ENCODE measurements around the gene FCER2. TPM values are rescaled to one million over a fixed set of nuclear protein-coding genes. Genes with fewer than 3 reads are reported as not detected.

FCER2 gene
- total RNA-seq, 1 donor from 2014 or later: not detected

DNA sequence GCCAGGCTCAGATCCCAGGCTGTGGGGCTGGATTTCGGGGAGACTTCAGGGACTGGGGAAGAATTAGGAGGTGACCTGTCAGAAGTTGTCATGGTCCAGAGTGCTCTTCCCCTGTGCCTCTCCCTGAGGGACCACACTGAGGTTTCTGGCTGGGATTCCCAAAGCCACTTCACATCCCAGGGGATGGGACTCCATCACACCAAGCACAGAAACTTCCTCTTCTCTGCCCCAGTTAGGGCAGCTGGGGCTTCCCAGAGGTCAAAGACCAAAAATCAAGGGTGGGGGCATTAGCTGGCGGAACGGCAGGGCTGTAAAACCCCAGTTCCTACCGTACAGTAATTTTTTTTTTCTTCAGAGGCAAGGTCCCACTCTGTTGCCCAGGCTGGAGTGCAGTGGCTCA lies 7.4 kb downstream of the FCER2 start:
- no peaks in the 10 kb centered on the region for H3K9me3 Mint-ChIP-seq (ENCODE audit: unreplicated experiment)
- H3K4me3 Mint-ChIP-seq (ENCODE audit: unreplicated experiment): no peak overlapping the region
- TF ChIP-seq, protein P1, sequence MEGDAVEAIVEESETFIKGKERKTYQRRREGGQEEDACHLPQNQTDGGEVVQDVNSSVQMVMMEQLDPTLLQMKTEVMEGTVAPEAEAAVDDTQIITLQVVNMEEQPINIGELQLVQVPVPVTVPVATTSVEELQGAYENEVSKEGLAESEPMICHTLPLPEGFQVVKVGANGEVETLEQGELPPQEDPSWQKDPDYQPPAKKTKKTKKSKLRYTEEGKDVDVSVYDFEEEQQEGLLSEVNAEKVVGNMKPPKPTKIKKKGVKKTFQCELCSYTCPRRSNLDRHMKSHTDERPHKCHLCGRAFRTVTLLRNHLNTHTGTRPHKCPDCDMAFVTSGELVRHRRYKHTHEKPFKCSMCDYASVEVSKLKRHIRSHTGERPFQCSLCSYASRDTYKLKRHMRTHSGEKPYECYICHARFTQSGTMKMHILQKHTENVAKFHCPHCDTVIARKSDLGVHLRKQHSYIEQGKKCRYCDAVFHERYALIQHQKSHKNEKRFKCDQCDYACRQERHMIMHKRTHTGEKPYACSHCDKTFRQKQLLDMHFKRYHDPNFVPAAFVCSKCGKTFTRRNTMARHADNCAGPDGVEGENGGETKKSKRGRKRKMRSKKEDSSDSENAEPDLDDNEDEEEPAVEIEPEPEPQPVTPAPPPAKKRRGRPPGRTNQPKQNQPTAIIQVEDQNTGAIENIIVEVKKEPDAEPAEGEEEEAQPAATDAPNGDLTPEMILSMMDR (IDR thresholded peaks at IDR 0.05): no peak
- no peaks in the 10 kb centered on the region for H3K4me1 Mint-ChIP-seq (ENCODE audit: unreplicated experiment)
- H3K27ac Mint-ChIP-seq (ENCODE audit: unreplicated experiment): no peak overlapping the region
- DNase-seq (ENCODE audit: extremely low spot score, unreplicated experiment): no peak
- peaks cover 2% of the 10 kb centered on the region for H3K27me3 Mint-ChIP-seq (ENCODE audit: unreplicated experiment)
- H3K36me3 Mint-ChIP-seq (ENCODE audit: unreplicated experiment): no peaks in the 10 kb centered on the region

GRCh38 chr19:7692417-7693088 lies 9.4 kb downstream of the FCER2 start:
- no peak overlapping the region for H3K27ac Mint-ChIP-seq (ENCODE audit: unreplicated experiment)
- no peak overlapping the region for H3K4me3 Mint-ChIP-seq (ENCODE audit: unreplicated experiment)
- H3K4me1 Mint-ChIP-seq (ENCODE audit: unreplicated experiment): no peaks in the 10 kb centered on the region
- no peak for DNase-seq (ENCODE audit: extremely low spot score, unreplicated experiment)
- no peaks in the 10 kb centered on the region for H3K9me3 Mint-ChIP-seq (ENCODE audit: unreplicated experiment)
- no peaks in the 10 kb centered on the region for H3K36me3 Mint-ChIP-seq (ENCODE audit: unreplicated experiment)
- peaks cover 2% of the 10 kb centered on the region for H3K27me3 Mint-ChIP-seq (ENCODE audit: unreplicated experiment)
- TF ChIP-seq, protein P1 (IDR thresholded peaks at IDR 0.05): no peak

DNA sequence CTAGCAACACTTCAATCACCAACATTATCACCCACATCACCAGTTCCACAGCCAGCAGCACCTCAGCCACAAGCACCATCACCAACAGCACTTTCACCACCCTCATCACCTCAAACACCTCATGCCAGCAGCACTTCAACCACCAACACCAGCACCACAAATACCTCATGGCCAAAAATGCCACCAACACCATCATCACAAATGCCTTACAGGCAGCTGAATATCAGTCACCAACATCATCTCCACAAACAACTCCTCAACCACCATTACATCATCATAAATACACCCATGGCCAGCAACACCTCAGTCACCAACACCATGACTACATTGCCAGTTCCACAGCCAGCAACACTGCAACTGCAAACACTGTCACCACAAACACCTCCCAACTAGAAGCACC lies 10.4 kb downstream of the FCER2 start:
- Mint-ChIP-seq H3K9me3 (ENCODE audit: unreplicated experiment) (no peaks in the 10 kb centered on the region), H3K36me3 (ENCODE audit: unreplicated experiment) (no peaks in the 10 kb centered on the region), H3K27ac (ENCODE audit: unreplicated experiment) (no peak overlapping the region), H3K27me3 (ENCODE audit: unreplicated experiment) (peaks cover under 1% of the 10 kb centered on the region), H3K4me3 (ENCODE audit: unreplicated experiment) (no peak overlapping the region), H3K4me1 (ENCODE audit: unreplicated experiment) (no peaks in the 10 kb centered on the region)
- no peak for DNase-seq (ENCODE audit: extremely low spot score, unreplicated experiment)
- TF ChIP-seq, protein P1 (IDR thresholded peaks at IDR 0.05): no peak

DNA sequence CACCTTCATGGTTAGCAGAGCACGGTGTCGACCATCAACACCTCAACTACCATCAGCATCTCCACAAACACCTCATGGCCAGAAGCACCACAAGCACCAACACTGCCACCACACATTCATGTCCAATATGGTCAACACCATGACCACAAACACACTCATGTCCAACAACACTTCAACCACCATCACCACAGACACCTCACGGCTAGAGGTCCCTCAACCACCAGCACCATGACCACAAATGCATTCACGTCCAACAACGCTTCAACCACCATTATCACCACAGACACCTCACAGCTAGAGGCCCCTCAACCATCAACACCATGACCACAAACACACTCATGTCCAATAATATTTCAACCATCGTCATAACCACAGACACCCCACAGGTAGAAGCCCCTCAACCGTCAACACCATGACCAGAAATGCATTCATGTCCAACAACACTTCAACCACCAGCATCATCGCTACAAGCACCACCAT lies 11.1 kb downstream of the FCER2 start:
- no peak overlapping the region for H3K4me3 Mint-ChIP-seq (ENCODE audit: unreplicated experiment)
- TF ChIP-seq, protein P1 (IDR thresholded peaks at IDR 0.05): no peak
- no peak for DNase-seq (ENCODE audit: extremely low spot score, unreplicated experiment)
- no peaks in the 10 kb centered on the region for H3K36me3 Mint-ChIP-seq (ENCODE audit: unreplicated experiment)
- H3K4me1 Mint-ChIP-seq (ENCODE audit: unreplicated experiment): no peaks in the 10 kb centered on the region
- no peaks in the 10 kb centered on the region for H3K27me3 Mint-ChIP-seq (ENCODE audit: unreplicated experiment)
- H3K9me3 Mint-ChIP-seq (ENCODE audit: unreplicated experiment): no peaks in the 10 kb centered on the region
- no peak overlapping the region for H3K27ac Mint-ChIP-seq (ENCODE audit: unreplicated experiment)

DNA sequence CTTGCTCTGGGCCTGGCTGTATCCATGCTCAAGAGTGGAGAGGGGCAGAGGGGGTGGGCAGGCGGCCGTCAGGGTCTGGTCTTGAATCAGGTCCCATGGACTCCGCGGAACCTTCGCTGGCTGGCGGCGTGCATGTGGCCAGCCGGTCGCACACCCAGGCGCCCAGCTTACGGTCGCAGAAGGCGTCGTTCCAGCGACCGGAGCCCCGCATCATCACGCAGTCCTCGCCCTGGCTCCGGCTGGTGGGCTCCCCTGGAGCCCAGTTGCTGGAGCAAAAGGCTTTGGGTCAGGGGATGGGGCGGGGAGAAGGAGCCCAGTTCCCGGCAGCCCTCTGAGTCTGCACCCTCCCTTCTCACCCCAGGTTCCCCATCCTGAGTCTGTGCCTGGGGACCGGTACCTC lies 12.8 kb downstream of the FCER2 start:
- Mint-ChIP-seq H3K4me3 (ENCODE audit: unreplicated experiment) (no peak overlapping the region), H3K27ac (ENCODE audit: unreplicated experiment) (no peak overlapping the region), H3K27me3 (ENCODE audit: unreplicated experiment) (no peaks in the 10 kb centered on the region), H3K36me3 (ENCODE audit: unreplicated experiment) (peaks cover 3% of the 10 kb centered on the region), H3K4me1 (ENCODE audit: unreplicated experiment) (no peaks in the 10 kb centered on the region), H3K9me3 (ENCODE audit: unreplicated experiment) (no peaks in the 10 kb centered on the region)
- no peak for DNase-seq (ENCODE audit: extremely low spot score, unreplicated experiment)
- TF ChIP-seq, protein P1 (IDR thresholded peaks at IDR 0.05): no peak

Measured in osteocyte (in vitro differentiated cells).